Effector memory CD4-positive, alpha-beta T cell (primary cell): Measurements from ENCODE around the gene RFX7.

Source experiments
- DNase-seq, 3 donors: peaks; one replicate each; pipeline ENCODE4 v3.0.0-alpha.2; 2020
- H3K27ac ChIP-seq: 2 replicates; pipeline ENCODE4 v1.7.0; 2013; ENCODE audit warnings: mild to moderate bottlenecking, low read length, moderate library complexity; ENCODE audit not compliant: insufficient read depth, poor library complexity, severe bottlenecking
- H3K27me3 ChIP-seq: replicated peaks from 2 replicates; pipeline ENCODE4 v1.7.0; 2013; ENCODE audit warnings: mild to moderate bottlenecking, low read length; ENCODE audit not compliant: insufficient read depth, control insufficient read depth, poor library complexity, severe bottlenecking
- H3K36me3 ChIP-seq: 2 replicates; pipeline ENCODE4 v1.7.0; 2013; ENCODE audit warnings: mild to moderate bottlenecking, low read length, moderate library complexity; ENCODE audit not compliant: control insufficient read depth, insufficient read depth
- H3K4me1 ChIP-seq: 2 replicates; pipeline ENCODE4 v1.7.0; 2013; ENCODE audit warnings: low read length, mild to moderate bottlenecking; ENCODE audit not compliant: control insufficient read depth, insufficient read depth, poor library complexity, severe bottlenecking
- H3K4me3 ChIP-seq: 2 replicates; pipeline ENCODE4 v1.7.0; 2013; ENCODE audit warnings: low read length, low read depth, mild to moderate bottlenecking; ENCODE audit not compliant: insufficient read depth, poor library complexity, severe bottlenecking
- H3K9me3 ChIP-seq: 2 replicates; pipeline ENCODE4 v1.7.0; 2013; ENCODE audit warnings: mild to moderate bottlenecking, low read length, moderate library complexity; ENCODE audit not compliant: control insufficient read depth

Gene RFX7

DNA sequence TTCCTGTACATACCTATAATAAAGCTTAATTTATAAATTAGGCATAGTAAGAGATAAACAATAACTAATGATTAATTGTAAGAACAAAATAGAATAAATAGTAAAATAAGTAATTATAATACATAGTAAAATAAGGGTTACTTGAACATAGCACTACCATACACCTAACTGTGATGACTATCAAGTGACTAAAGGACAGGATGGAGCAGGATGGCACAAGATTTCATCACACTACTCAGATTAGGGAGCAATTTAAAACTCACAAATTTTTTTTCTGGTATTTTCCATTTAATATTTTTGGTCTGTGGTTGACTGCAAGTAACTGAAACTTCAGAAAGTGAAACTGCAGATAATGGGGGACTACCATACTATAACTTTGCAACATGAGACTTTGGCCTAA is 14.8 kb downstream of the RFX7 start:
- peaks cover 11% of the 10 kb centered on the region for H3K9me3 ChIP-seq

DNA sequence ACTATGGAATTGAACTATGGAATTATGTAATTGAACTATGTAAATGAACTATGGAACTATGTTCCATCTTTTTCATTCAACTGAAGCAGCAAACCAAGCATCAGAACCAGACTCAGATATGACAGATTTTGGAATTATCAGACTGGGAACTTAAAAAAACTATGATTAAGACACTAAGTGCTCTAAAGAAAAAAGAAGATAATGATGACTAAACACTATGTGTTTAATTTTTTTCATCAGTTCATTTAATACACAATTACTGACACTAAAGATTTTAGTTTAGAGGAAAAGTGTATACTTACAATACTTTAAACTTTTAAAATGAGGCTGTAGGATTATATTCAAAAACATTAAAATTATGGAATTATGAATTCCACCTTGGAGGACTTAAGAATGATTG is 15.3 kb downstream of the RFX7 start:
- Histone ChIP-seq H3K4me3 (no peak overlapping the region), H3K36me3 (no peaks in the 10 kb centered on the region), H3K27me3 (no peaks in the 10 kb centered on the region), H3K4me1 (no peaks in the 10 kb centered on the region), H3K9me3 (peaks cover 11% of the 10 kb centered on the region), H3K27ac (no peak overlapping the region)
- no peak for DNase-seq

More for the DNA sequence above, 14.8 kb downstream of the RFX7 start:
- Histone ChIP-seq H3K4me1 (no peaks in the 10 kb centered on the region), H3K4me3 (no peak overlapping the region), H3K27me3 (no peaks in the 10 kb centered on the region), H3K27ac (no peak overlapping the region), H3K36me3 (no peaks in the 10 kb centered on the region)
- DNase-seq, result no peak

DNA sequence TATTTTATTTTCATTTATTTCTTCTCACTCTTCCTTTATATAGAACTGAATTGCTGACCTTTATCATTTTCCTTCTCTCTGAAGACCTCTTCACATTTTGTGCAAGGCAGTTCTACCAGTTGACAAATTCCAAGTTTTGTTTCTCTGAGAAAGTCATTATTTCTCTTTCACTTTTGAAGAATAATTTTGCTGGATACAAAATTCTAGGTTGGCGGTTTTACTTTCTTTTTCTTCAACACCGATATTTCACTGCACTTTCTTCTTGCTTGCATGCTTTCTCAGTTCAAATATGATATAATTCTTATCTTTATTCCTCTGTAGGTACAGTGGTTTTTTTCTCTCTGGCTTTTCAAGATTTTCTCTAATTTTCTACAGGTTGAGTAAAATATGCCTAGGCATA is 15.9 kb downstream of the RFX7 start:
- Histone ChIP-seq H3K27ac (no peak overlapping the region), H3K36me3 (no peaks in the 10 kb centered on the region), H3K4me3 (no peak overlapping the region), H3K27me3 (no peaks in the 10 kb centered on the region), H3K4me1 (no peaks in the 10 kb centered on the region), H3K9me3 (peaks cover 11% of the 10 kb centered on the region)
- no peak for DNase-seq

DNA sequence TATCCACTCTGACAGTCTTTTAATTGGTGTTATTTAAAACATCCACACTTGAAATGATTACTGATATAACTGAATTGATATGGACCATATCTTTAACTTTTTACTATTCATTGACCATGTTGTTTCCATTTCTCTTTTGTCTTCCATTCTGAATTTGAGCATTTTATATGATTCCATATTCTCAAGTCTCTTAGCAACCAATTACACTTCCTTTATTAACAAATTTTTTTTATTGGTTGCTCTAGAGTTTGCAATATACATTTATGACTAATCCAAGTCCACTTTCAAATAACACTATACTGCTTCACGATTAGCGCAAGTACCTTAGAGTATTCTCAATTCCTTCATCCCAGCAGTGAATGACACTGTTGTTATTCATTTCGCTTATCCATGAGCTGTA is 16.4 kb downstream of the RFX7 start:
- Histone ChIP-seq H3K36me3 (no peaks in the 10 kb centered on the region), H3K27ac (no peak overlapping the region), H3K9me3 (peaks cover 8% of the 10 kb centered on the region), H3K27me3 (no peaks in the 10 kb centered on the region), H3K4me1 (no peaks in the 10 kb centered on the region), H3K4me3 (no peak overlapping the region)
- no peak for DNase-seq

DNA sequence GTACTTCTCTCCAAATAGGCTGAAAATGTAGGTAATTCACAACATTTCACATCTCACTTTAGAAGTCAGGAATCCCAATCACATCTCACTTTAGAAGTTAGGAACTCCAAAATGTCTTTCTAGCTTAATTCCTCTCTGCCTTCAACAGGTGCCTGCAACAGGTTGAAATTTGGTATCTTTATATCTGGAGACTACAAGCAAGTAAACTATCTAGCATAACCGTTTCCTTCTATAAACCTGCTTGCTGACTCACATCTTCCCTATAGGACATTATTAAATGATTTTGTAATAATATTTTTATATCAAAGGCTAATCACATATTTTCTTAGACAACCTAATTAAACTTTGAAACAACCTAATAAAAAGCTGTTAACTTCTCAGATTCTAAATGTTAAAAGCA is 18.2 kb downstream of the RFX7 start:
- H3K4me1 ChIP-seq, result no peaks in the 10 kb centered on the region
- DNase-seq, result no peak
- no peak overlapping the region for H3K4me3 ChIP-seq
- H3K9me3 ChIP-seq, result no peaks in the 10 kb centered on the region
- H3K27me3 ChIP-seq, result no peaks in the 10 kb centered on the region
- no peaks in the 10 kb centered on the region for H3K36me3 ChIP-seq
- no peak overlapping the region for H3K27ac ChIP-seq

DNA sequence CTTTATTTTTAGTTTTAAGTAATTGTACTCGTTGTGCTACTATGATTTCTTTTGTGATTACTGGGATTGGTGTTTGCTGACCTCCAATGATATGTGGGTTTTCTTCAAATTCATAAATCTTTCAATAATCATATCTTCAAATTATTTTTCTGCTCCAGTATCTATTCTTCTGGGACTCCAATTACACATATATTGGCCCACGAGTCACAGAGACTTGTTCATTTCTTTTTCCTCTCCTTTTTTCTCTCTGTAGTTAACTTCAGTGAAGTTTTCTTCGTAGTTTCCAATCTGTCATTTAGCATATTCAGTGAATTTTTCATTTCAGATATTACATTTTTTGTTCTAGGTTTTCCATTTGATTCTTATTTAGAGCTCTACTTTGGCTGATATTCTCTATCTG is 21.4 kb downstream of the RFX7 start:
- DNase-seq, result no peak
- Histone ChIP-seq H3K27ac (no peak overlapping the region), H3K9me3 (no peaks in the 10 kb centered on the region), H3K36me3 (no peaks in the 10 kb centered on the region), H3K4me3 (no peak overlapping the region), H3K27me3 (no peaks in the 10 kb centered on the region), H3K4me1 (no peaks in the 10 kb centered on the region)

DNA sequence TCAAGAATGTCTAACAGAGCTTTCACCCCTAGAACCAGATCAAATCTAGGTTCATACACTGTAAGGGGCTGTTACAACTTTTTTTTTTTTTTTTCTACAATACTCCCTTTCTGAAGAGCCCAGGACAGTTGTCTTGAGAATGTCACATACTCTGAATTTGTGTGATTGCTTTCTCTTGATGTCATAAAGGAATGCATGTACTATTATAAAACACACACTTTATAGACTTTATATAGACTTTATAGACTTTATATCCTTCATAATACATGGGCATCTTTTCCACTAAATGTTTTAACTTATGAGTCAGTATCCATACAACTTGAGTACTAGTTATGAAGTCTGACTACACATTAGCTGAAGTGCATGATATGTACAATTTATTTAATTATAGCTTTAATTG is 26.3 kb downstream of the RFX7 start:
- no peaks in the 10 kb centered on the region for H3K36me3 ChIP-seq
- no peaks in the 10 kb centered on the region for H3K27me3 ChIP-seq
- no peak overlapping the region for H3K4me3 ChIP-seq
- no peak for DNase-seq
- no peaks in the 10 kb centered on the region for H3K9me3 ChIP-seq
- H3K4me1 ChIP-seq, result no peaks in the 10 kb centered on the region
- H3K27ac ChIP-seq, result no peak overlapping the region

DNA sequence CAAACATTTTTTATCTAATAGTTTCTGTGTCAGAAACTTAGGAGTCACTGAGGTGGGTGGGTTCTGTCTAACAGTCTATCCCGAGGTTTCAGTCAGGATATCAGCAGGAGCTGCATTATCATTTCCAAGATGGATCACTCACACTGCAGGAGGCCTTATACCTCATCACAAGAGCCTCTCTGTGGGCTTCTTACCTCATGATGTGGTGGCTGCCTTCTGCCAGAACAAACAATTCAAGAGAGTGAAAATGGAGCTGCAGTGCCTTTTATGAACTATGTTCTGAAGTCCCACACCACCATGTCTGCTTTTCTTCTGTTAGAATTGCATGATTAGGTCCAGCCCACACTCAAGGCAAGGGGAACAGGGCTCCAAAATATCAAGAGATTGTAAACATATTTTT is 27.9 kb downstream of the RFX7 start:
- Histone ChIP-seq H3K4me3 (no peak overlapping the region), H3K27me3 (no peaks in the 10 kb centered on the region), H3K4me1 (no peaks in the 10 kb centered on the region), H3K27ac (no peak overlapping the region), H3K36me3 (no peaks in the 10 kb centered on the region), H3K9me3 (no peaks in the 10 kb centered on the region)
- no peak for DNase-seq

DNA sequence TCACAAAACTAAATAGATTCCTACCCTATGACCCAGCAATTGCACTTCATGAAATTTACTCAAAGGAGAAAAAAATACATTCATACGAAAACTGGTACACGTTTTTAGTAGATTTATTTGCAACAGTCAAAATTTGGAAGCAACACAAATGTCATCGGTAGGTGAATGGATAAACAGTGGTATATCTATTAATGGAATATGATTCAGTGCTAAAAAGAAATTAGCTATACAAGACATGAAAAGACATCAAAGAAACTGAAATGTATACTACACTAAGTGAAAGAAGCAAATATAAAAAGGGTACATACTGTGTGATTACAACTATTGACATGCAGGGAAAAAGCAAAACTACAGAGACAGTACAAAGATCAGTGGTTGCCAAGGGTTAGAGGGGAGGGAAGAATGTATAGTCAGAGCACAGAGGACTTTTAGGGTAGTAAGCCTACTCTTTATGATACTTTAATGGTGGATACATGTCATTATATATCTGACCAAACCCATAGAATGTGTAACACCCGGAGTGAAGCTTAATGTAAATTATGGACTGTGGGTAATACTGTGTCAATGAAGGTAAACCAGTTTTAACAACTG is 31.6 kb downstream of the RFX7 start:
- H3K4me1 ChIP-seq, result peaks cover 10% of the 10 kb centered on the region
- no peaks in the 10 kb centered on the region for H3K27me3 ChIP-seq
- no peak overlapping the region for H3K4me3 ChIP-seq
- no peak overlapping the region for H3K27ac ChIP-seq
- no peaks in the 10 kb centered on the region for H3K9me3 ChIP-seq
- DNase-seq, result no peak
- no peaks in the 10 kb centered on the region for H3K36me3 ChIP-seq

DNA sequence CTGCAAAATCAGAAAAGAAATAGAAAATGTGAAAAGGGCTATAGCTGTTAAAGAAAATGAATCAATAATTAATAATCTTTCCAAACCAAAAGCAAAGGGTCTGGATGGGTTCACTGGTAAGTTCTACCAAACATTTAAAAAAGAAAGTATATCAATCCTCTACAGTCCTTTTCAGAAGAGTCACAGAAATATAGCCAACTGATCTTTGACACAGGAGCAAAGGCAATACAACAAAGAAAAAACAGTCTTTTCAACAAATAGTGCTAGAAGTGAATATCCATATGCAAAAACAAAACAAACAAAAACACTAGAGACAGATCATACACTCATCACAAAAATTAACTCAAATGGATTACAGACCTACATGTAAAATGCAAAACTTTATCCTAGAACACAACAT is 32.6 kb downstream of the RFX7 start:
- Histone ChIP-seq H3K27me3 (no peaks in the 10 kb centered on the region), H3K36me3 (no peaks in the 10 kb centered on the region), H3K9me3 (no peaks in the 10 kb centered on the region), H3K4me1 (peaks cover 10% of the 10 kb centered on the region), H3K27ac (no peak overlapping the region), H3K4me3 (no peak overlapping the region)
- no peak for DNase-seq
